BLaER1 treated with 17β-estradiol and CSF1 and Interleukin-3, amounts not matched to agents 10 nM and 100 nM (cell line): ENCODE results near the gene SLC2A1.

Experiments used
- H3K27ac ChIP-seq, 11 experiments: shearing (Covaris generic); formaldehyde crosslinking; 2 replicates each; pipeline ENCODE4 v1.8.1; 2022
- H3K27me3 ChIP-seq, 11 experiments: shearing (Covaris generic); formaldehyde crosslinking; 2 replicates each; pipeline ENCODE4 v1.8.1; 2022
- H3K36me3 ChIP-seq, 11 experiments: shearing (Covaris generic); formaldehyde crosslinking; 2 replicates each; pipeline ENCODE4 v1.8.1; 2022
- H3K4me1 ChIP-seq, 10 experiments: shearing (Covaris generic); formaldehyde crosslinking; 2 replicates each; pipeline ENCODE4 v1.8.1; 2022
- H3K4me2 ChIP-seq, 11 experiments: shearing (Covaris generic); formaldehyde crosslinking; 2 replicates each; pipeline ENCODE4 v1.8.1; 2022
- H3K4me3 ChIP-seq, 10 experiments: shearing (Covaris generic); formaldehyde crosslinking; 2 replicates each; pipeline ENCODE4 v1.8.1; 2022
- H3K9ac ChIP-seq, 11 experiments: shearing (Covaris generic); formaldehyde crosslinking; 2 replicates each; pipeline ENCODE4 v1.8.1; 2022
- H3K9me3 ChIP-seq, 11 experiments: shearing (Covaris generic); formaldehyde crosslinking; replicated peaks in 1 of 11; 2 replicates each; pipeline ENCODE4 v1.8.1; 2022
- H4K20me1 ChIP-seq, 11 experiments: shearing (Covaris generic); formaldehyde crosslinking; 2 replicates each; pipeline ENCODE4 v1.8.1; 2022
- Cebpa-rat ChIP-seq, 11 experiments: shearing (Covaris generic); IDR thresholded peaks; 2 replicates each; pipeline ENCODE4 v1.8.1; 2022

SLC2A1 gene

DNA sequence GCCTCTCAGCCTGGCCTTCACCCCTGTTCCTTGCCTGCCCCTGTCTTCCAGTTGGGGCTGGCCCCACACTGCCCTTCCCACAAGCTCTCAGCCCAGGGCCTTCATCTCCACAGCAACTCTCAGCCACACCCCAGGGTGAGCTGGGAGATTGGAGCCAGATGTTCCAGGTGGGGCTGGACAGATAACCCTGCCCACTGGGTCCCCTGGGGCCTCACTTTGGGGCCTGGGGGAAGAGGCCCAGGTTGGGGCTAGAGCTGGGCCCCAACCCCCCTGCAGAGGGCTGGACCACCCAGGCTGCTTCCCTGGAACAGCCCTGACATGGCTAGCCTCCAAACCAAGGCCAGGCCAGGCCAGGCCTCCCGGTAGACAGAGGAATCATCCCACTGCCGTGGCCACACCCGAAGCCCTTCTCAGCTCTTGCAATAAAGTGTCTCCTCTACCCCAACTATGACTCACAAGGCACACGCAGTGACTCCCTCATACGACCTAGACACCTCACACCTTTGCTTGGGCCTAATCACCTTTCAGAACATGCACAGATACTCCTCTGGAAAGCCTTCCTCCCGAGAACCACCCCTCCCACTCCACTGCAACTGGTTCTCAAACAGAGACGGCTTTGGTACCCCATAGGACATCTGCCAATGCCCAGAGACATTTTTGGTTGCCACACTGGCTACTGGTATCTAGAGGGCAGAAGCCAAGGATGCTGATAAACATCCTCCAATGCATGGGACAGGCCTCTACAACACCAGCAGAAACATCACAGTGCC is 22.2 kb downstream of the SLC2A1 start:
- Histone ChIP-seq H3K4me2 (peak overlapping the region; percentile 89 to 97 (median 93)), H3K4me3 (no peak overlapping the region; a peak in 1 of 20 replicates), H3K4me1 (peaks cover 88 to 100% (median 99%) of the 10 kb centered on the region in 10 experiments), H3K9ac (peak overlapping the region; percentile 7 to 59 (median 33); a peak in 16 of 22 replicates), H3K36me3 (peaks cover 20 to 74% (median 62%) of the 10 kb centered on the region in 11 experiments), H3K27ac (peak overlapping the region in 10 of 11 experiments; percentile 39 to 92 (median 84); a peak in 20 of 22 replicates), H3K9me3 (no peaks in the 10 kb centered on the region), H4K20me1 (peaks cover 6 to 97% (median 85%) of the 10 kb centered on the region in 11 experiments; a peak in 20 of 22 replicates), H3K27me3 (no peaks in the 10 kb centered on the region)
- TF ChIP-seq Cebpa-rat (IDR thresholded peaks at IDR 0.05) = no peak

DNA sequence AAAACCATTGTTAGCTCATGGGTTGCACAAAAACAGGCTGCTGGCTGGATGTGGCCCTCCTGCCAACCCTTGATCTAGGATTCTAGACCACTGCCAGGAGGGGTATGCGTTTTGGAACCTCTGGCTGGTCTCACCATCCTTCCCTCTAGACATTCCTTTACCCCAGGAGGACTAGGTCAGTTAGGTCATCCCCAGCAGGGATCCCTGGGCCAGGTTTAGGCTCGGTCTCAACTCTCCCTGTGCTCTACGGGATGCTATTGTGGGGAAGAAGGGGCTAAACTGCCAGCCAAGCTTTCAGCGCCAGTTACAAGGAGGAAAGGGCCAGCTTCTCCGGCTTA is 22.7 kb downstream of the SLC2A1 start:
- H3K9ac ChIP-seq = peak overlapping the region in 10 of 11 experiments; percentile 7 to 59 (median 34); a peak in 18 of 22 replicates
- H4K20me1 ChIP-seq = peaks cover 6 to 98% (median 85%) of the 10 kb centered on the region in 11 experiments; a peak in 20 of 22 replicates
- H3K4me3 ChIP-seq = no peak overlapping the region; a peak in 1 of 20 replicates
- no peaks in the 10 kb centered on the region for H3K9me3 ChIP-seq
- H3K4me1 ChIP-seq = peaks cover 88 to 100% (median 99%) of the 10 kb centered on the region in 10 experiments
- H3K27me3 ChIP-seq = no peaks in the 10 kb centered on the region
- TF ChIP-seq Cebpa-rat (IDR thresholded peaks at IDR 0.05) = no peak
- H3K27ac ChIP-seq = peak overlapping the region in 10 of 11 experiments; percentile 39 to 92 (median 84); a peak in 20 of 22 replicates
- peak overlapping the region; percentile 89 to 97 (median 93) for H3K4me2 ChIP-seq
- H3K36me3 ChIP-seq = peaks cover 19 to 68% (median 56%) of the 10 kb centered on the region in 11 experiments

DNA sequence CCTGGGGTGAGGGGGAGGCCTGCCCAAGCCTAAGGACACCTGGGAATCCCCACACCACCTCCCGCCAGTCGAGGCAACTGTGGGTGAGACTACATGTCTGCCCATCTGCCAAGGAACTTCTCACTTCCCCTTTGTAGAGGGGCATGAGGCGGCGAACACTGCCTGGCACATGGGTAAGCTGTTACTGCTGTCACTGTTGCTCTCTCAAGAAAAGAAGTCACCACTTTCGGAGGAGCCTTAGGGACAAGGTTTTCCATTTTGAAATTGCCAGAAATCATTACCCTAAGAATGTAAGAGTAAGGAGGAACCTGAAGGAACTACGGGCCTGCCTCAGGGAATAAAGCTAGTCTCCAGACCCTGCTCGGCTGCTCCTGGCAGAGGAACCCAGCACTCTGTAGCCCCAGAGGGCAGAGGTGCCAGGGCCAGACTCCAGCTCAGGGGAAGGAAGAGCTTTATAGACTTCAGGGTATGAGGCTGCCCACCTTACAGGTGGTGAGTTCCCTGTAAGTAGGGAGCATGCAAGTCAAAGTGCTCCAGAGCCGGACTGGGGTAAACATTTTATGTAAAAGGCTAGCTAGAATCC is 23.3 kb downstream of the SLC2A1 start:
- no peak overlapping the region for H3K4me3 ChIP-seq
- no peak for TF ChIP-seq Cebpa-rat (IDR thresholded peaks at IDR 0.05)
- peaks cover 6 to 99% (median 86%) of the 10 kb centered on the region in 11 experiments; a peak in 20 of 22 replicates for H4K20me1 ChIP-seq
- H3K4me1 ChIP-seq = peaks cover 91 to 100% (median 100%) of the 10 kb centered on the region in 10 experiments
- peaks cover 18 to 68% (median 55%) of the 10 kb centered on the region in 11 experiments for H3K36me3 ChIP-seq
- H3K27me3 ChIP-seq = no peaks in the 10 kb centered on the region
- H3K4me2 ChIP-seq = peak overlapping the region; percentile 89 to 97 (median 93)
- no peaks in the 10 kb centered on the region for H3K9me3 ChIP-seq
- peak overlapping the region in 10 of 11 experiments; percentile 39 to 92 (median 84); a peak in 20 of 22 replicates for H3K27ac ChIP-seq
- peak overlapping the region in 10 of 11 experiments; percentile 7 to 59 (median 37); a peak in 19 of 22 replicates for H3K9ac ChIP-seq

DNA sequence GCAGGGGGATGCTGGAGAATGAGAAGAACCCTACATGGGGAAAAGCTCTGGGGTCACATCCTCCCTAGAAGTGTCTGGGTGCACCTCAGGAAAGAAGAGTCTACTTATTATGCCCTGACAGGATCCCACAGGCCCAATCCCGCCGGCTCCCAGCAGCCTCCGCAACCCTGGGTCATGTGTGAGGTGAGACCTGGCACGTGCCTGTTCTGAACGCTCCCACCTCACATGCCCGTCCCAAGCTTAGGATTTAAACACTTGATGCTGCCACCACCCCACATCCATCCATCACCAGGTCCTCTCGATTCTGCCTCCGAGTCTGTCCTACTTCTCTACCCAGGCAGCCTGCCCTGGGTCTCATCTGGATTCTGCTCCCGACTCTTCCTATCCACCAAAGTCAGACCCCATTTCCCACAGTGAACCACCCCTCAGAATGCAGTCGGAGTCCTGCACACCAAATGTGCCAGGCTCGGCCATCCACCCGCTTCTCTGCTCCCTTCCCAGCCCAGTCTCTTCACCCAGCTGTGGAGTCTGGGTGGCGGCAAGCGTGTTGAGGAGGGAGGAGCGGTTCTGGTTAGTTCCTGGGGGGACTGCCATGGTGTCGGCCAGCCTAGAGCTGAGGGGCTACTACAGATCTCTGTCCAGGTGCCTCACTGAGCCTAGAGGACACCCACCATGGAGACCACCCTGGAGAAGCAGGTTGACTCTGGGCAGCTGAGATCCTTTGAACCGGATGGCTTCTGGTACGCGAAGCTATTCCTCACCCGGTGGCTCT is 23.9 kb downstream of the SLC2A1 start:
- Histone ChIP-seq H3K36me3 (peaks cover 25 to 68% (median 55%) of the 10 kb centered on the region in 11 experiments), H3K27ac (peak overlapping the region in 10 of 11 experiments; percentile 39 to 92 (median 84); a peak in 18 of 22 replicates), H3K9me3 (no peaks in the 10 kb centered on the region), H3K4me1 (peaks cover 97 to 100% (median 100%) of the 10 kb centered on the region in 10 experiments), H3K4me3 (no peak overlapping the region; a peak in 2 of 20 replicates), H3K27me3 (no peaks in the 10 kb centered on the region), H3K9ac (peak overlapping the region in 10 of 11 experiments; percentile 7 to 59 (median 36); a peak in 16 of 22 replicates), H3K4me2 (peak overlapping the region; percentile 89 to 97 (median 93)), H4K20me1 (peaks cover 6 to 100% (median 92%) of the 10 kb centered on the region in 11 experiments; a peak in 20 of 22 replicates)
- no peak for TF ChIP-seq Cebpa-rat (IDR thresholded peaks at IDR 0.05)

DNA sequence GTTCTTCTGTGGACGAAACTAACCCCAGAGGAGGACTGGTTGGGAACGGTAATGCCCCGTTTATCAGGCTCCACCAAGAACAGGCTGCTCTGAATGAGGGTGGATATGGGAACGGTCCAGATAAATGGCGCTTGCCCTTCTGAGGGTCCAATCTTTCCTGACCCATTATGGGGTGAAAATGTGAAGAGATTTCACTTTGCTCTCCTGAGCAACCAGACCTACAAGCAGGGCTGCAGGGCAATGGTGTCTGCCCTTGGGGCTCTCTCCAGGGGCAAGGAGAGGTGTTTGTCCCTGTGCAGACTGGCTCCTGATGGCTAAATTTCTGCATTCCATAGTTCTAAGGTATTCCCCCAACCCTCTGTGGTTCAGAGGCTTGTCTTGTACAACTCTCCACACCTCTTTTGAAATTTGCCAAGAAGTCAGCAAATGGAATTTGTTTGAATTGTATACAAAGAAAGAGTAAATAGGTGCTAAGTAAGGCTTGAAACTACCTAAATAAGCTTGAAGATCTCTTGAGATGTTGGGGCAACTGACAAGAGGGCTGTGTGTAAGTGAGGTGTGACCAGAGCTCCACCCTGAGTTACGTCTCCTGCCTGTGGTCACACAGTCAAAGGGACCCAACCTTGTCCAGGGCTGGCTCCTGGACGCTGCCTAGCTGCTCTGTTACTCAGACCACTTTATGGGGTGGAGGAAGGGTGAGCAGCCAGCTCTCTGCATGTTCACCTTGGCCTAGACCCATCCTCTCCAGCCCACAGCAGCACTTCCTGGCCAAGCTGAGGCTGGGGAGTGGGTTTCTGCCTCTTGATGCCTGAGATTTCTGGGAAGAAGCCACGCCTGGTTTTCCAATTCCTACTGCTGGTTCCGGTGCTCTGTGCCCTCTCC is 24.8 kb downstream of the SLC2A1 start:
- no peak for TF ChIP-seq Cebpa-rat (IDR thresholded peaks at IDR 0.05)
- no peaks in the 10 kb centered on the region for H3K27me3 ChIP-seq
- peak overlapping the region in 9 of 11 experiments; percentile 4 to 92 (median 86); a peak in 16 of 22 replicates for H3K27ac ChIP-seq
- H3K4me2 ChIP-seq = peak overlapping the region; percentile 89 to 97 (median 93)
- H3K4me3 ChIP-seq = no peak overlapping the region; a peak in 2 of 20 replicates
- H3K36me3 ChIP-seq = peaks cover 32 to 68% (median 55%) of the 10 kb centered on the region in 11 experiments
- H4K20me1 ChIP-seq = peaks cover 6 to 99% (median 87%) of the 10 kb centered on the region in 11 experiments; a peak in 20 of 22 replicates
- H3K9ac ChIP-seq = peak overlapping the region in 6 of 11 experiments; percentile 50 to 81 (median 74); a peak in 6 of 22 replicates
- no peaks in the 10 kb centered on the region for H3K9me3 ChIP-seq
- peaks cover 93 to 100% (median 100%) of the 10 kb centered on the region in 10 experiments for H3K4me1 ChIP-seq

DNA sequence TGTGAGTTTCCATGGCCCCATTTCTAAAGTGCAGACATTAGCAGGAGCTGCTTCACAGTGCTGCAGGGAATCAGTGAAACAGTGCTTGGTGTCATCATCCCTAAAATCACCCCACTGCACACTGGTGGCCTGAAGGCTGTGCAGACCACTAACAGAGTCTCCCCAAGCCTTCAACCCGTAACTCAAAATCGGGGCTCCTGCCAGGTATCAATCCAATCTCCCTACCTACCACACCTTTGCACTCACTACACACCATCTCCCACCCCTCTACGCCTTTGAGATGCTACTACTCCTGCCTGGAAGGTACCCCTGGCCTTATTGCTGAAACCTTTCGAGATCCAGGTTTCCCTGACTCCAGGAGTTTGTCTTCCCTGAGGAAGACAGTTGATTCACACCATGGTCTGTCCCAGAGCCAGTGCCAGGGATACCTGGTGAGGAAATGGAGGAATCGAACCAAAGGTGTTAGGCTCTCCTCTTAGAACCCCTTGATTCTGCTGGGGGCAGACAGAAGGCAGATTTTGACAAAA is 25.5 kb downstream of the SLC2A1 start:
- Histone ChIP-seq H3K4me3 (peak overlapping the region in 4 of 10 experiments; percentile 8 to 55 (median 33); a peak in 4 of 20 replicates), H3K4me1 (peaks cover 86 to 100% (median 99%) of the 10 kb centered on the region in 10 experiments), H3K36me3 (peaks cover 39 to 69% (median 57%) of the 10 kb centered on the region in 11 experiments), H3K9ac (peak overlapping the region in 9 of 11 experiments; percentile 3 to 81 (median 75); a peak in 13 of 22 replicates), H3K4me2 (peak overlapping the region; percentile 89 to 97 (median 93)), H3K9me3 (no peaks in the 10 kb centered on the region), H3K27ac (peak overlapping the region in 9 of 11 experiments; percentile 79 to 92 (median 86); a peak in 16 of 22 replicates), H4K20me1 (peaks cover 6 to 94% (median 82%) of the 10 kb centered on the region in 11 experiments; a peak in 19 of 22 replicates), H3K27me3 (no peaks in the 10 kb centered on the region)
- TF ChIP-seq Cebpa-rat (IDR thresholded peaks at IDR 0.05) = no peak

DNA sequence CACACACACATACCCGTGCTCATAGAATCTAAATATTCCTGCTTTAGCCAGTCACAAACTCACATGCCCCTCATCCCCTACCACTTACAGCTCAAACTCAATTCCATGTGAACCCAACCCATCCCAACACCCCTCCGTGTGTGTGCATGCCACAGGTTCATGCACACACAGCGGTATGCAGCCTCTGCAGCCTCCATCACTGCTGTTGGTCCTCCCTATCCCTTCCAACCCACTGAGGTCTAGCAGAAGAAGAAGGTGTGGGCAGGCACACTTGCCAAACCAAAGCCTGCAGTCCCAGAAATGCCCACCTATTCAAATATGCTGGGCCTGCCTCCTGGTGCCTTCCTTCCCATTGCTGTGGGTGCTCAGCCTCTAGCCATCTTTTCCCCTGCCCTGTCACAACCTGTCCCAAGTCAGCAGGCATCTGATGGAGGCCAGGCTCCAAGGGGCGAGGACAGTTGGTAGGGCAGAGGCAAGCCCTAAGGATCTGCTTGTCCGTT is 26.2 kb downstream of the SLC2A1 start:
- Histone ChIP-seq H3K4me3 (peak overlapping the region in 7 of 10 experiments; percentile 27 to 55 (median 45); a peak in 10 of 20 replicates), H3K27ac (peak overlapping the region; percentile 76 to 92 (median 86); a peak in 21 of 22 replicates), H3K36me3 (peaks cover 41 to 69% (median 57%) of the 10 kb centered on the region in 11 experiments), H3K27me3 (no peaks in the 10 kb centered on the region), H3K4me1 (peaks cover 85 to 100% (median 96%) of the 10 kb centered on the region in 10 experiments), H3K9me3 (no peaks in the 10 kb centered on the region), H4K20me1 (peaks cover 6 to 87% (median 76%) of the 10 kb centered on the region in 11 experiments; a peak in 19 of 22 replicates), H3K4me2 (peak overlapping the region; percentile 89 to 97 (median 93)), H3K9ac (peak overlapping the region; percentile 57 to 81 (median 73); a peak in 20 of 22 replicates)
- TF ChIP-seq Cebpa-rat (IDR thresholded peaks at IDR 0.05) = no peak
